Body of pancreas (tissue), 4 donors: ENCODE results near the gene ASTN2. TPM values are rescaled to one million over a fixed set of nuclear protein-coding genes. Genes with fewer than 3 reads are reported as not detected.

Experiments
- ATAC-seq: fragments of 150-250 bp; one replicate; pipeline ENCODE4 v1.9.1; 2016
- DNase-seq, 4 donors: peaks; one replicate each; pipeline ENCODE4 v3.0.0-alpha.2; 2019
- H3K27ac ChIP-seq, 4 donors: fragments of 200-600 bp; sonication (generic); 1 replicate in 3 of 4; 2 replicates in 1 of 4; pipeline versions ENCODE4 v1.5.1 to v1.6.1; 2016 to 2019; ENCODE audit warnings: mild to moderate bottlenecking in 1 of 4, mixed read lengths in 1 of 4, moderate library complexity in 1 of 4
- H3K27me3 ChIP-seq, 2 donors: fragments of 200-600 bp; sonication (generic); one replicate each; pipeline ENCODE4 v1.6.0; 2016; ENCODE audit warnings: mild to moderate bottlenecking in 1 of 2
- H3K36me3 ChIP-seq, 2 donors: fragments of 200-600 bp; sonication (generic); replicated peaks in 1 of 2; 2 replicates each; pipeline ENCODE4 v1.5.1; 2016; ENCODE audit warnings: low read depth in 2 of 2; ENCODE audit not compliant: insufficient read depth in 1 of 2
- H3K4me1 ChIP-seq: fragments of 200-600 bp; sonication (generic); one replicate; pipeline ENCODE4 v1.6.0; 2016
- H3K4me3 ChIP-seq, 2 donors: fragments of 200-600 bp; sonication (generic); 1 replicate in 1 of 2; 2 replicates in 1 of 2; pipeline ENCODE4 v1.5.1; 2016 to 2019
- H3K9me3 ChIP-seq, 3 donors: fragments of 200-600 bp; sonication (generic); 1 replicate in 2 of 3; 2 replicates in 1 of 3; pipeline ENCODE4 v1.5.1; 2016
- CTCF ChIP-seq, 7 experiments: fragments of 450-650 bp in 4 of 7; fragments of 200-600 bp in 3 of 7; sonication (generic) in 3 of 7; IDR thresholded peaks; one replicate each; pipeline ENCODE4 v1.5.1; 2016 to 2019; ENCODE audit warnings: antibody characterized with exemption in 7 of 7
- POLR2A ChIP-seq, 3 donors: fragments of 450-650 bp; IDR thresholded peaks; one replicate each; pipeline ENCODE4 v1.6.1; 2016; ENCODE audit warnings: antibody characterized with exemption in 3 of 3, mild to moderate bottlenecking in 2 of 3
- WGBS, 2 donors: methylation state at CpG; one replicate each; pipeline ENCODE4 v1.1.5; 2017; 5-methylcytosine and 5-hydroxymethylcytosine counted together
- intact Hi-C: fragments of 100-400 bp; cut with DNase I; formaldehyde crosslinking; loops from one replicate; pipeline ENCODE4 v1.15.1; 2023
- total RNA-seq, 2 donors: library from RNA; depleted of rRNA; stranded (reverse); fragments of >200 nt; gene quantifications; one replicate each; pipeline ENCODE4 v1.1.0, GENCODE V29; 2016

The ASTN2 gene
- total RNA-seq, 2 donors from 2014 or later, result 8.2 to 9.6 TPM

GRCh38 chr9:116466271-116467235 lies 948.3 kb downstream of the ASTN2 start:
- no peak overlapping the region for H3K4me3 ChIP-seq
- H3K36me3 ChIP-seq, result no peaks in the 10 kb centered on the region
- ATAC-seq (peak; percentile 78), DNase-seq (peak; percentile 22 to 87 (median 44))
- peak overlapping the region in 3 of 4 donors; percentile 28 to 77 (median 62) for H3K27ac ChIP-seq
- no peaks in the 10 kb centered on the region for H3K27me3 ChIP-seq
- no peaks in the 10 kb centered on the region for H3K9me3 ChIP-seq
- intact Hi-C loops, result no loop called here
- peaks cover 36% of the 10 kb centered on the region for H3K4me1 ChIP-seq
- 40 to 52% methylated on average over 5 of the region's 5 CpGs for WGBS, 2 donors
- TF ChIP-seq POLR2A (IDR thresholded peaks at IDR 0.05) (peak in 1 of 3 donors; percentile 48), CTCF (IDR thresholded peaks at IDR 0.05) (no peak)

DNA sequence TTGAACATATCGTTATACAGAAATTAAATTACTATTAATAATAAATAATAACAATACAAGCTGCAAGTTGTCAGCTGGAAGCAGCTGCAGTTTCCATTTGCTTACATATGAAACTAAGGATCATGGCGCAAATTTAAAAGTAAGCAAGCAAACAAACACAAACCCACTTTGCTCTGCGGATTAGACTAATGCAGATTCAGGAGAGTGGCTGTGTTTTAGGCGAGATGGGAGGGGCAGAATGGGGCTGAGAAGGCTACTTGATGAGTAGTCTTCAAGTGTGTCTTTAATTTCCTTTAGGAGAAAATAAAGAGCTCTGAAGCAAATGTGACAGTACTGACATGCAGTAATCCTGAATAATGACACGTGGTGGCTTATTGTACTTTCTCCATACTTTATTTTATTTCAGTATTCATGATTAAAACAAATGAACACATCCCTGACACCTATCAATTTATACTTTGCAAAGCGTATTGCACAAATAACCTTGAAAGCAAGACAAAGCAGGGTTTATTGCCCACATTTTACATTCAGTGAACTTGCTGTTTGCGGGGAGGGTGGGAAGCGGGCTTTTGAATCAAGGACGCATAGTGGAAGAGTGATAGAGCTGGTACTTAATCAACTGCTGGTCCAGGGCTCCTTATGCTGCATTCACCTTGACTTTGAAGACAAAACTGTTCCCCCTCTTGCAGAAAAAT lies 949.1 kb downstream of the ASTN2 start:
- Histone ChIP-seq H3K4me3 (no peak overlapping the region), H3K27me3 (no peaks in the 10 kb centered on the region), H3K9me3 (no peaks in the 10 kb centered on the region), H3K36me3 (no peaks in the 10 kb centered on the region), H3K4me1 (peaks cover 36% of the 10 kb centered on the region), H3K27ac (peak overlapping the region in 3 of 4 donors; percentile 28 to 77 (median 62))
- ATAC-seq (peak; percentile 38), DNase-seq (no peak)
- intact Hi-C loops, result no loop called here
- 43 to 44% methylated on average over 9 of the region's 9 CpGs for WGBS, 2 donors
- TF ChIP-seq POLR2A (IDR thresholded peaks at IDR 0.05) (no peak), CTCF (IDR thresholded peaks at IDR 0.05) (no peak)

GRCh38 chr9:116464987-116465571 lies 949.8 kb downstream of the ASTN2 start:
- ATAC-seq (peak; percentile 92), DNase-seq (peak; percentile 69 to 94 (median 72))
- Histone ChIP-seq H3K9me3 (no peaks in the 10 kb centered on the region), H3K27ac (peak overlapping the region in 3 of 4 donors; percentile 48 to 77 (median 59)), H3K27me3 (no peaks in the 10 kb centered on the region), H3K4me1 (peaks cover 36% of the 10 kb centered on the region), H3K36me3 (no peaks in the 10 kb centered on the region), H3K4me3 (no peak overlapping the region)
- 27 to 41% methylated on average over 12 of the region's 12 CpGs for WGBS, 2 donors
- intact Hi-C loops, result no loop called here
- peak in 1 of 3 donors; percentile 26 for TF ChIP-seq POLR2A (IDR thresholded peaks at IDR 0.05)
- no peak for TF ChIP-seq CTCF (IDR thresholded peaks at IDR 0.05)

GRCh38 chr9:116464423-116464822 lies 950.4 kb downstream of the ASTN2 start:
- TF ChIP-seq CTCF (IDR thresholded peaks at IDR 0.05) (no peak), POLR2A (IDR thresholded peaks at IDR 0.05) (no peak)
- Histone ChIP-seq H3K27ac (peak overlapping the region in 3 of 4 donors; percentile 48 to 77 (median 59)), H3K27me3 (no peaks in the 10 kb centered on the region), H3K4me1 (peaks cover 36% of the 10 kb centered on the region), H3K4me3 (no peak overlapping the region), H3K36me3 (no peaks in the 10 kb centered on the region), H3K9me3 (no peaks in the 10 kb centered on the region)
- no peak for DNase-seq
- no peak for ATAC-seq
- intact Hi-C loops, result no loop called here
